Left lung (tissue), 10 donors: Measurements from ENCODE around the gene URI1. TPM values are rescaled to one million over a fixed set of nuclear protein-coding genes. Genes with fewer than 3 reads are reported as not detected.

Experiments used
- ATAC-seq: fragments of 200-7000 bp; cut with Tn5 transposase; one replicate; pipeline ENCODE4 v1.9.1; 2020; ENCODE audit warnings: moderate library complexity
- DNase-seq, 4 donors: peaks; one replicate each; pipeline ENCODE4 v3.0.0-alpha.2; 2013 to 2020
- H3K27ac ChIP-seq, 2 donors: fragments of 200-600 bp; sonication (generic) in 1 of 2; one replicate each; pipeline versions ENCODE4 v1.5.0 to v1.8.0; 2020 to 2021
- H3K27me3 ChIP-seq, 2 donors: fragments of 200-600 bp; sonication (generic) in 1 of 2; one replicate each; pipeline versions ENCODE4 v1.5.0 to v1.8.0; 2020 to 2021
- H3K36me3 ChIP-seq, 2 donors: fragments of 200-600 bp; sonication (generic) in 1 of 2; one replicate each; pipeline versions ENCODE4 v1.5.0 to v1.8.0; 2020 to 2021
- H3K4me1 ChIP-seq, 2 donors: fragments of 200-600 bp; one replicate each; pipeline ENCODE4 v1.8.0; 2021
- H3K4me3 ChIP-seq, 2 donors: fragments of 200-600 bp; sonication (generic) in 1 of 2; one replicate each; pipeline versions ENCODE4 v1.5.0 to v1.8.0; 2020 to 2021; ENCODE audit warnings: mild to moderate bottlenecking in 1 of 2
- H3K9me3 ChIP-seq, 2 donors: fragments of 200-600 bp; sonication (generic) in 1 of 2; one replicate each; pipeline versions ENCODE4 v1.5.0 to v1.8.0; 2020 to 2021
- CTCF ChIP-seq, 2 donors: fragments of 200-600 bp; sonication (generic) in 1 of 2; IDR thresholded peaks; one replicate each; pipeline versions ENCODE4 v1.5.0 to v1.8.0; 2021; ENCODE audit warnings: antibody characterized with exemption in 2 of 2
- intact Hi-C, 2 donors: fragments of 100-400 bp; cut with DNase I; formaldehyde crosslinking; loops; one replicate each; pipeline versions ENCODE4 v1.11.2 to v1.14.2; 2022
- polyA plus RNA-seq, 6 donors: library from polyadenylated mRNA; unstranded; fragments of 120-200 nt; gene quantifications; one replicate each; pipeline ENCODE4 v1.2.1, GENCODE V29; 2013; ENCODE audit not compliant: insufficient read length in 6 of 6
- total RNA-seq, 2 donors: library from RNA; stranded (reverse); fragmentation: NEBNext Ultra II Directional; extraction: Animal tissue kit (Norgen Biotek cat#: 25700); gene quantifications; one replicate each; pipeline ENCODE4 v1.2.1, GENCODE V29; 2021
- donor health status: DM: no; HTN: yes; CAD: no.
- donor health status: DM: no; HTN: no; CAD: no.

Gene URI1
- total and polyA plus RNA-seq, 8 donors, result 36.3 to 104 (median 97.2) TPM

GRCh38 chr19:29992233-29992867, 50.3 kb downstream of the URI1 start:
- no peak overlapping the region for H3K27ac ChIP-seq
- no peaks in the 10 kb centered on the region for H3K4me1 ChIP-seq
- no peak for TF ChIP-seq CTCF (IDR thresholded peaks at IDR 0.05)
- no peak for ATAC-seq
- no peaks in the 10 kb centered on the region for H3K27me3 ChIP-seq
- peak in 1 of 4 donors; percentile 2 for DNase-seq
- peaks cover 0 to 20% of the 10 kb centered on the region in 2 donors for H3K9me3 ChIP-seq
- peaks cover 0 to 36% of the 10 kb centered on the region in 2 donors for H3K36me3 ChIP-seq
- no peak overlapping the region for H3K4me3 ChIP-seq
- intact Hi-C loops, result no loop called here

- Histone ChIP-seq H3K4me3 (no peak overlapping the region), H3K27me3 (no peaks in the 10 kb centered on the region), H3K9me3 (peaks cover 0 to 14% of the 10 kb centered on the region in 2 donors), H3K36me3 (peaks cover 0 to 10% of the 10 kb centered on the region in 2 donors), H3K27ac (no peak overlapping the region), H3K4me1 (no peaks in the 10 kb centered on the region)
- intact Hi-C loops, result no loop called here
- ATAC-seq (no peak), DNase-seq (no peak)
- no peak for TF ChIP-seq CTCF (IDR thresholded peaks at IDR 0.05)
Observed at GRCh38 chr19:29999490-29999889, 57.5 kb downstream of the URI1 start.

- no peak for TF ChIP-seq CTCF (IDR thresholded peaks at IDR 0.05)
- DNase-seq, result no peak
- Histone ChIP-seq H3K4me1 (no peaks in the 10 kb centered on the region), H3K9me3 (peaks cover 0 to 4% of the 10 kb centered on the region in 2 donors), H3K27ac (no peak overlapping the region), H3K36me3 (peaks cover 0 to 4% of the 10 kb centered on the region in 2 donors), H3K27me3 (no peaks in the 10 kb centered on the region), H3K4me3 (no peak overlapping the region)
- no peak for ATAC-seq
- intact Hi-C loops, result no loop called here
Observed at GRCh38 chr19:30000862-30001261, 58.8 kb downstream of the URI1 start.

- ATAC-seq, result no peak
- H3K36me3 ChIP-seq, result peaks cover 0 to 5% of the 10 kb centered on the region in 2 donors
- H3K27ac ChIP-seq, result no peak overlapping the region
- no peak for TF ChIP-seq CTCF (IDR thresholded peaks at IDR 0.05)
- intact Hi-C loops, result no loop called here
- no peaks in the 10 kb centered on the region for H3K9me3 ChIP-seq
- no peaks in the 10 kb centered on the region for H3K27me3 ChIP-seq
- H3K4me1 ChIP-seq, result no peaks in the 10 kb centered on the region
- DNase-seq, result no peak
- no peak overlapping the region for H3K4me3 ChIP-seq
Observed at GRCh38 chr19:30001301-30001700, 59.3 kb downstream of the URI1 start.

GRCh38 chr19:30001791-30002190, 59.8 kb downstream of the URI1 start:
- no peak for TF ChIP-seq CTCF (IDR thresholded peaks at IDR 0.05)
- Histone ChIP-seq H3K27ac (no peak overlapping the region), H3K27me3 (no peaks in the 10 kb centered on the region), H3K36me3 (peaks cover 0 to 9% of the 10 kb centered on the region in 2 donors), H3K4me3 (no peak overlapping the region), H3K9me3 (no peaks in the 10 kb centered on the region), H3K4me1 (no peaks in the 10 kb centered on the region)
- intact Hi-C loops, result no loop called here
- DNase-seq (no peak), ATAC-seq (no peak)
